Medulla oblongata (tissue), 1 donor: ENCODE results near the gene ATXN7.

Source experiments
- DNase-seq: peaks from one replicate; pipeline ENCODE4 v3.0.0-alpha.2; 2015; ENCODE audit errors: extremely low spot score

ATXN7 gene

GRCh38 chr3:63934041-63934866, 70.6 kb downstream of the ATXN7 start:
- no peak for DNase-seq

- no peak for DNase-seq
Observed at GRCh38 chr3:63936925-63937324, 73.3 kb downstream of the ATXN7 start.

- no peak for DNase-seq
Observed at GRCh38 chr3:63937661-63938651, 74.3 kb downstream of the ATXN7 start.

- DNase-seq, result no peak
Observed at GRCh38 chr3:63940389-63940757, 76.7 kb downstream of the ATXN7 start.

- DNase-seq, result no peak
Observed at GRCh38 chr3:63942528-63942927, 78.9 kb downstream of the ATXN7 start.

GRCh38 chr3:63943678-63944077, 80.0 kb downstream of the ATXN7 start:
- DNase-seq, result no peak

GRCh38 chr3:63945558-63946096, 82.0 kb downstream of the ATXN7 start:
- DNase-seq, result no peak

- no peak for DNase-seq
Observed at GRCh38 chr3:63946753-63947152, 83.1 kb downstream of the ATXN7 start.

GRCh38 chr3:63947594-63947993, 83.9 kb downstream of the ATXN7 start:
- DNase-seq, result no peak

- no peak for DNase-seq
Observed at GRCh38 chr3:63949005-63949404, 85.3 kb downstream of the ATXN7 start.

GRCh38 chr3:63950698-63951097, 87.0 kb downstream of the ATXN7 start:
- DNase-seq, result no peak

- no peak for DNase-seq
Observed at GRCh38 chr3:63951492-63952247, 88.0 kb downstream of the ATXN7 start.

GRCh38 chr3:63952248-63952594, 88.6 kb downstream of the ATXN7 start:
- DNase-seq, result no peak

GRCh38 chr3:63954182-63954581, 90.5 kb downstream of the ATXN7 start:
- DNase-seq, result no peak

GRCh38 chr3:63955036-63955650, 91.5 kb downstream of the ATXN7 start:
- DNase-seq, result no peak

- DNase-seq, result no peak
Observed at GRCh38 chr3:63955830-63956545, 92.3 kb downstream of the ATXN7 start.

GRCh38 chr3:63959146-63959545, 95.5 kb downstream of the ATXN7 start:
- DNase-seq, result no peak

GRCh38 chr3:63960048-63960711, 96.5 kb downstream of the ATXN7 start:
- peak; percentile 60 for DNase-seq

- peak; percentile 49 for DNase-seq
Observed at GRCh38 chr3:63961891-63962290, 98.2 kb downstream of the ATXN7 start.

- DNase-seq, result no peak
Observed at GRCh38 chr3:63963496-63963895, 99.8 kb downstream of the ATXN7 start.
